HepG2 (cell line): Measurements from ENCODE around the gene FBRSL1. TPM values are rescaled to one million over a fixed set of nuclear protein-coding genes. Genes with fewer than 3 reads are reported as not detected.
A peak's percentile ranks its signal among the peaks of the same experiment; 100 is the strongest.

Experiments used
- ATAC-seq: fragments of 200-7000 bp; cut with Tn5 transposase; 3 replicates; pipeline ENCODE4 v1.9.1; 2020; ENCODE audit warnings: mild to moderate bottlenecking, moderate library complexity
- BruUV-seq: library from RNA; stranded (reverse); fragments of 400-500 nt; replicated peaks from 2 replicates; lab custom pipeline; 2021; lab: Mats Ljungman, UMichigan
- CTCF ChIA-PET: fragments of 300-600 bp; formaldehyde crosslinking; extraction: SDS; loops from one replicate; lab custom pipeline; 2021; ENCODE audit warnings: low total read pairs, inconsistent platforms, low intra/inter-chr PET ratio; lab: Yijun Ruan, JAX
- POLR2A ChIA-PET: fragments of 350-600 bp; sonication (Branson Sonifier 250); formaldehyde crosslinking; loops from one replicate; lab custom pipeline; 2020; ENCODE audit warnings: antibody characterized with exemption, inconsistent platforms; lab: Yijun Ruan, JAX
- DNase-seq: peaks from one replicate; pipeline ENCODE4 v3.0.0-alpha.2; 2015; ENCODE audit warnings: low spot score
- FAIRE-seq: peaks from 3 replicates; lab custom pipeline; 2011; peaks lifted over from hg19 to GRCh38; lab: Jason Lieb, UNC
- H2AFZ ChIP-seq: one replicate; pipeline ENCODE4 v1.6.1; 2011; ENCODE audit warnings: low read length, inconsistent platforms
- H3K27ac ChIP-seq: fragments of 300-600 bp; 3 replicates; pipeline ENCODE4 v1.8.0; 2011; ENCODE audit warnings: mixed run types, mild to moderate bottlenecking, mixed read lengths, low read length, inconsistent platforms; ENCODE audit not compliant: insufficient read depth; ENCODE audit errors: extremely low read length
- H3K27me3 ChIP-seq, 2 experiments: fragments of 200-600 bp in 1 of 2; 2 replicates in 1 of 2; 3 replicates in 1 of 2; pipeline versions ENCODE4 v1.6.0 to v1.8.0; 2011; ENCODE audit warnings: low read length in 2 of 2, mild to moderate bottlenecking in 2 of 2, moderate library complexity in 2 of 2, inconsistent platforms in 1 of 2; ENCODE audit not compliant: insufficient read depth in 2 of 2, control insufficient read depth in 1 of 2
- H3K36me3 ChIP-seq, 2 experiments: fragments of 200-600 bp in 1 of 2; replicated peaks in 1 of 2; 2 replicates in 1 of 2; 3 replicates in 1 of 2; pipeline versions ENCODE4 v1.5.1 to v1.8.0; 2011; ENCODE audit warnings: low read length in 2 of 2, inconsistent platforms in 1 of 2; ENCODE audit not compliant: insufficient read depth in 2 of 2, control insufficient read depth in 1 of 2
- H3K4me1 ChIP-seq: 2 replicates; pipeline ENCODE4 v1.5.1; 2012; ENCODE audit warnings: low read length, inconsistent platforms; ENCODE audit not compliant: insufficient read depth
- H3K4me2 ChIP-seq: 2 replicates; pipeline ENCODE4 v1.6.0; 2011; ENCODE audit warnings: low read depth, low read length, inconsistent platforms
- H3K4me3 ChIP-seq, 3 experiments: fragments of 200-600 bp in 1 of 3; sonication (generic), shearing (Covaris generic) in 1 of 3; replicated peaks in 1 of 3; 2 replicates each; pipeline ENCODE4 v1.5.1; 2011 to 2016; ENCODE audit warnings: low read length in 3 of 3, inconsistent platforms in 2 of 3, low read depth in 2 of 3, mild to moderate bottlenecking in 2 of 3, control low read depth in 1 of 3, mixed read lengths in 1 of 3; ENCODE audit not compliant: insufficient read depth in 1 of 3
- H3K79me2 ChIP-seq: one replicate; pipeline ENCODE4 v1.6.1; 2011; ENCODE audit warnings: low read length, inconsistent platforms; ENCODE audit not compliant: insufficient read depth
- H3K9ac ChIP-seq: 2 replicates; pipeline ENCODE4 v1.6.0; 2011; ENCODE audit warnings: mild to moderate bottlenecking, low read depth, low read length, inconsistent platforms; ENCODE audit not compliant: insufficient read depth
- H3K9me3 ChIP-seq: 2 replicates; pipeline ENCODE4 v1.5.1; 2012; ENCODE audit warnings: mild to moderate bottlenecking, low read length
- H4K20me1 ChIP-seq: 2 replicates; pipeline ENCODE4 v1.6.0; 2011; ENCODE audit warnings: inconsistent platforms, mild to moderate bottlenecking, low read length, moderate library complexity; ENCODE audit not compliant: insufficient read depth
- MAFK ChIP-seq, 2 experiments: IDR thresholded peaks in 1 of 2; conservative IDR thresholded peaks in 1 of 2; 2 replicates each; pipeline ENCODE4 v1.6.1; 2011; ENCODE audit warnings: improper control_type of control experiment in 2 of 2, low read length in 2 of 2
- ZNF296 ChIP-seq: sonication (generic); formaldehyde crosslinking; conservative IDR thresholded peaks from 2 replicates; pipeline ENCODE4 v1.5.0; 2020; ENCODE audit warnings: mild to moderate bottlenecking, missing genetic modification reagents
- ZNF383 ChIP-seq: sonication (generic); formaldehyde crosslinking; IDR thresholded peaks from 2 replicates; pipeline ENCODE4 v1.4.0; 2020; ENCODE audit warnings: missing genetic modification reagents, mild to moderate bottlenecking, borderline replicate concordance
- ZNF761 ChIP-seq: sonication (generic); formaldehyde crosslinking; conservative IDR thresholded peaks from 2 replicates; pipeline ENCODE4 v1.4.0; 2020; ENCODE audit warnings: mild to moderate bottlenecking, missing genetic modification reagents
- WGBS: methylation state at CpG from one replicate; pipeline ENCODE4 v1.1.6; 2017; ENCODE audit warnings: low lambda C conversion rate; 5-methylcytosine and 5-hydroxymethylcytosine counted together
- in situ Hi-C: cut with HindIII; loops from 2 replicates; pipeline ENCODE4 v1.10.0; 2017; ENCODE audit warnings: low pct_unique_long_range_greater_than_20kb; ENCODE audit not compliant: extremely low pct_ligation_motif_present
- intact Hi-C: fragments of 100-400 bp; cut with micrococcal nuclease; formaldehyde crosslinking; loops from one replicate; pipeline ENCODE4 v1.10.0; 2022; ENCODE audit not compliant: unreplicated experiment
- polyA plus RNA-seq, 8 experiments: library from polyadenylated mRNA; depleted of rRNA in 3 of 8; stranded (reverse) in 7 of 8; unstranded in 1 of 8; fragments of >200 nt; fragmentation: Illumina TruSeq in 4 of 8; extraction: Trizol in 4 of 8; gene quantifications; 2 replicates each; pipeline versions ENCODE4 v1.2.1 to v1.2.3, GENCODE V29; 2011 to 2016; ENCODE audit warnings: low read depth in 4 of 8, missing spikeins in 1 of 8, mixed read lengths in 1 of 8; ENCODE audit not compliant: insufficient read depth in 1 of 8
- total RNA-seq, 5 experiments: library from RNA; depleted of rRNA; stranded (reverse); fragments of >200 nt; fragmentation: Illumina TruSeq; extraction: Trizol; gene quantifications; 2 replicates each; pipeline ENCODE4 v1.2.3, GENCODE V29; 2016; ENCODE audit warnings: low read depth in 1 of 5
- TF ChIP-seq, protein P1 (sequence below): sonication (generic); formaldehyde crosslinking; conservative IDR thresholded peaks from 2 replicates; pipeline ENCODE4 v1.4.0; 2020; ENCODE audit warnings: mild to moderate bottlenecking, missing genetic modification reagents, moderate library complexity
- TF ChIP-seq, protein P2 (sequence below): fragments of 450-650 bp; IDR thresholded peaks from 2 replicates; pipeline ENCODE4 v1.6.1; 2016
- TF ChIP-seq, protein P3 (sequence below), 2 experiments: sonication (generic) in 1 of 2; formaldehyde crosslinking in 1 of 2; IDR thresholded peaks; 2 replicates each; pipeline versions ENCODE4 v1.4.0 to v1.6.1; 2016 to 2020; ENCODE audit warnings: borderline replicate concordance in 1 of 2, low read depth in 1 of 2, mild to moderate bottlenecking in 1 of 2, missing genetic modification reagents in 1 of 2

Gene FBRSL1
- total and polyA plus RNA-seq, 2 of the 13 experiments (the other 11 are each of a cell fraction or from before 2014, with no cell fraction given), result 3.6 to 7.9 TPM

DNA sequence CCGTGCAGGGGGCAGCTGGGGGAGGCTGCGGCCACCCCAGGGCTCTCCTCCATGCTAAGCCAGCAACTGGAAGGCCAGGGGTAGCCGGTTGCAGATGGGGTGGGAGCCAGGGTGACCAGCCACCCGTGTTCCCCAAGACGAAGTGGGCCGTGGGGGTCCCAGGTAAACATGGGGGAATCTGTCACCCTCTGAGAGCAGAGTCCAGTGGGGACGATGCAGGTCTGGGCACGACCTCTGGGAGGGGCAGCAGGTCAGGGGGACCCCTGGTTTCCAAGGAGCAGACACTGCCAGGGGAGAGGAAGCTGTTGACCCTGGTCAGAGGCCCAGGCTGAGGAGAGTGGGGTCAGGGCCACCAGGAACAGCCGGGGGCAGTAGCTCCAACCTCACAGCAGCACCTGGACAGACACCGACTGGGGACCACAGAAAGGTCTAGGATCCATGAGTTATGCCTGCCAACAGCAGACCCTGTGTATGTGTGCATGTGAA lies 35.0 kb upstream of the FBRSL1 start:
- Histone ChIP-seq H3K4me2 (no peak overlapping the region), H2AFZ (no peak overlapping the region), H3K27me3 (peaks cover 31 to 86% of the 10 kb centered on the region in 2 experiments), H3K79me2 (no peaks in the 10 kb centered on the region), H3K4me1 (peaks cover 19% of the 10 kb centered on the region), H3K9ac (no peak overlapping the region), H3K27ac (no peak overlapping the region), H3K36me3 (no peaks in the 10 kb centered on the region), H3K4me3 (no peak overlapping the region), H4K20me1 (no peaks in the 10 kb centered on the region), H3K9me3 (no peaks in the 10 kb centered on the region)
- FAIRE-seq, result no peak
- CTCF ChIA-PET, result no interaction called here
- TF ChIP-seq ZNF296 (CRISPR knock-in tag) (0 out of 2 replicates have a peak, but pooled peaks have one; percentile 46), ZNF761 (CRISPR knock-in tag) (no peak)
- DNase-seq, result no peak
- WGBS, result 14% methylated on average over 8 of the region's 10 CpGs
- no TSS peak for BruUV-seq
- in situ Hi-C loops (no loop called here), intact Hi-C loops (no loop called here)
- no peak for ATAC-seq
- POLR2A ChIA-PET, result no interaction called here

DNA sequence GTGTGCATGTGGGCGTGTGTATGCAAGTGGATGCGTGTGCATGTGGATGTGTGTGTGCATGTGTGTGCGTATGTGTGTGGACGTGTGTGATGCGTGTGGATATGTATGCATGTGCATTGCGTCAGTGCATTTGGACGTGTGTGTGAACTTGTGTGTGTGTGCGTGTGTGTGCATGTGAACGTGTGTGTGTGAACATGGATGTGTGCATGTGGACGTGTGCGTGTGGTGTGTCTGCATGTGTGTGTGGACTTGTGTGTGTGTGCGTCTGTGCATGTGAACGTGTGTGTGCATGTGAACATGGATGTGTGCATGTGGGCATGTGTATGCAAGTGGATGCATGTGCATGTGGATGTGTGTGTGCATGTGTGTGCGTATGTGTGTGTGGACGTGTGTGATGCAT lies 34.4 kb upstream of the FBRSL1 start:
- in situ Hi-C loops, result no loop called here
- no TSS peak for BruUV-seq
- TF ChIP-seq ZNF296 (CRISPR knock-in tag), result no peak
- TF ChIP-seq, protein P1, sequence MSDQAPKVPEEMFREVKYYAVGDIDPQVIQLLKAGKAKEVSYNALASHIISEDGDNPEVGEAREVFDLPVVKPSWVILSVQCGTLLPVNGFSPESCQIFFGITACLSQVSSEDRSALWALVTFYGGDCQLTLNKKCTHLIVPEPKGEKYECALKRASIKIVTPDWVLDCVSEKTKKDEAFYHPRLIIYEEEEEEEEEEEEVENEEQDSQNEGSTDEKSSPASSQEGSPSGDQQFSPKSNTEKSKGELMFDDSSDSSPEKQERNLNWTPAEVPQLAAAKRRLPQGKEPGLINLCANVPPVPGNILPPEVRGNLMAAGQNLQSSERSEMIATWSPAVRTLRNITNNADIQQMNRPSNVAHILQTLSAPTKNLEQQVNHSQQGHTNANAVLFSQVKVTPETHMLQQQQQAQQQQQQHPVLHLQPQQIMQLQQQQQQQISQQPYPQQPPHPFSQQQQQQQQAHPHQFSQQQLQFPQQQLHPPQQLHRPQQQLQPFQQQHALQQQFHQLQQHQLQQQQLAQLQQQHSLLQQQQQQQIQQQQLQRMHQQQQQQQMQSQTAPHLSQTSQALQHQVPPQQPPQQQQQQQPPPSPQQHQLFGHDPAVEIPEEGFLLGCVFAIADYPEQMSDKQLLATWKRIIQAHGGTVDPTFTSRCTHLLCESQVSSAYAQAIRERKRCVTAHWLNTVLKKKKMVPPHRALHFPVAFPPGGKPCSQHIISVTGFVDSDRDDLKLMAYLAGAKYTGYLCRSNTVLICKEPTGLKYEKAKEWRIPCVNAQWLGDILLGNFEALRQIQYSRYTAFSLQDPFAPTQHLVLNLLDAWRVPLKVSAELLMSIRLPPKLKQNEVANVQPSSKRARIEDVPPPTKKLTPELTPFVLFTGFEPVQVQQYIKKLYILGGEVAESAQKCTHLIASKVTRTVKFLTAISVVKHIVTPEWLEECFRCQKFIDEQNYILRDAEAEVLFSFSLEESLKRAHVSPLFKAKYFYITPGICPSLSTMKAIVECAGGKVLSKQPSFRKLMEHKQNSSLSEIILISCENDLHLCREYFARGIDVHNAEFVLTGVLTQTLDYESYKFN, result no peak
- no peak for TF ChIP-seq MAFK (conservative IDR thresholded peaks at IDR 0.05 in 1 of 2, IDR thresholded peaks at IDR 0.05 in 1 of 2; ENCODE audit: low read length in 2 of 2)
- TF ChIP-seq, protein P2, sequence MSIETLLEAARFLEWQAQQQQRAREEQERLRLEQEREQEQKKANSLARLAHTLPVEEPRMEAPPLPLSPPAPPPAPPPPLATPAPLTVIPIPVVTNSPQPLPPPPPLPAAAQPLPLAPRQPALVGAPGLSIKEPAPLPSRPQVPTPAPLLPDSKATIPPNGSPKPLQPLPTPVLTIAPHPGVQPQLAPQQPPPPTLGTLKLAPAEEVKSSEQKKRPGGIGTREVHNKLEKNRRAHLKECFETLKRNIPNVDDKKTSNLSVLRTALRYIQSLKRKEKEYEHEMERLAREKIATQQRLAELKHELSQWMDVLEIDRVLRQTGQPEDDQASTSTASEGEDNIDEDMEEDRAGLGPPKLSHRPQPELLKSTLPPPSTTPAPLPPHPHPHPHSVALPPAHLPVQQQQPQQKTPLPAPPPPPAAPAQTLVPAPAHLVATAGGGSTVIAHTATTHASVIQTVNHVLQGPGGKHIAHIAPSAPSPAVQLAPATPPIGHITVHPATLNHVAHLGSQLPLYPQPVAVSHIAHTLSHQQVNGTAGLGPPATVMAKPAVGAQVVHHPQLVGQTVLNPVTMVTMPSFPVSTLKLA, result peak; percentile 85
- TF ChIP-seq, protein P3, sequence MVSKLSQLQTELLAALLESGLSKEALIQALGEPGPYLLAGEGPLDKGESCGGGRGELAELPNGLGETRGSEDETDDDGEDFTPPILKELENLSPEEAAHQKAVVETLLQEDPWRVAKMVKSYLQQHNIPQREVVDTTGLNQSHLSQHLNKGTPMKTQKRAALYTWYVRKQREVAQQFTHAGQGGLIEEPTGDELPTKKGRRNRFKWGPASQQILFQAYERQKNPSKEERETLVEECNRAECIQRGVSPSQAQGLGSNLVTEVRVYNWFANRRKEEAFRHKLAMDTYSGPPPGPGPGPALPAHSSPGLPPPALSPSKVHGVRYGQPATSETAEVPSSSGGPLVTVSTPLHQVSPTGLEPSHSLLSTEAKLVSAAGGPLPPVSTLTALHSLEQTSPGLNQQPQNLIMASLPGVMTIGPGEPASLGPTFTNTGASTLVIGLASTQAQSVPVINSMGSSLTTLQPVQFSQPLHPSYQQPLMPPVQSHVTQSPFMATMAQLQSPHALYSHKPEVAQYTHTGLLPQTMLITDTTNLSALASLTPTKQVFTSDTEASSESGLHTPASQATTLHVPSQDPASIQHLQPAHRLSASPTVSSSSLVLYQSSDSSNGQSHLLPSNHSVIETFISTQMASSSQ (IDR thresholded peaks at IDR 0.05; ENCODE audit: low read depth), result no peak
- TF ChIP-seq, protein P3 (CRISPR knock-in tag; IDR thresholded peaks at IDR 0.05; ENCODE audit: borderline replicate concordance), result no peak
- TF ChIP-seq ZNF383 (CRISPR knock-in tag), result no peak

More for the DNA sequence above, 34.4 kb upstream of the FBRSL1 start:
- Histone ChIP-seq H3K27ac (no peak overlapping the region), H2AFZ (no peak overlapping the region), H3K9me3 (no peaks in the 10 kb centered on the region), H3K4me3 (no peak overlapping the region), H3K4me1 (peaks cover 13% of the 10 kb centered on the region), H3K27me3 (peaks cover 26 to 84% of the 10 kb centered on the region in 2 experiments), H3K36me3 (no peaks in the 10 kb centered on the region), H3K79me2 (no peaks in the 10 kb centered on the region), H4K20me1 (no peaks in the 10 kb centered on the region), H3K9ac (no peak overlapping the region), H3K4me2 (no peak overlapping the region)
- whole genome bisulfite sequencing, result 75% methylated on average over 15 of the region's 15 CpGs
- POLR2A ChIA-PET, result no interaction called here
- ATAC-seq (no peak), FAIRE-seq (no peak), DNase-seq (no peak)
- intact Hi-C loops, result no loop called here
- CTCF ChIA-PET, result no interaction called here
